GM19455 (cell line): ENCODE measurements around the gene ARHGAP26.
"Not testable (repeated sequence)": the region's sequence is repeated elsewhere in the genome, so short reads cannot be mapped to it uniquely, and the experiment has no call there.

Experiments used
- ATAC-seq: cut with Tn5 transposase; IDR thresholded peaks from one replicate; pipeline ENCODE4 v1.9.1; 2021; ENCODE audit not compliant: unreplicated experiment

ARHGAP26 gene

DNA sequence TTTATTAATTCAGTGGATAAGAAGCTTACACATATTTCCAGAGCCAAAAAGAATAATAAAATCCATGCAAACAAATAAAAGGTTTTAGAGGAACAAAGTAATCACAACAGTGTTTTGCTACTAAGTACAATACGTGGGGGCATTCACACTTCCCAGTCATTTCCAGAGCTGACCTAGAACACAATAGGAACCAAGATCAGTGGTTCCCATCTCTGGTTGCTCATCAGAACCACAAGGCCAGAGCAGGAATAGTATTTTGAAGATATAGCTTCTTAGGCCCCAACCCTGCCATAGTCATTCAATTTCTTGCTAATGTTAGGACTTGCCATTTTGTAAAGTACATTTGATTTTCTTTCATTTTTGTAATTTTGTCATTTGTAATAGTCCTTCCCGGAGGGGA is 417.9 kb downstream of the ARHGAP26 start:
- ATAC-seq, result no peak

DNA sequence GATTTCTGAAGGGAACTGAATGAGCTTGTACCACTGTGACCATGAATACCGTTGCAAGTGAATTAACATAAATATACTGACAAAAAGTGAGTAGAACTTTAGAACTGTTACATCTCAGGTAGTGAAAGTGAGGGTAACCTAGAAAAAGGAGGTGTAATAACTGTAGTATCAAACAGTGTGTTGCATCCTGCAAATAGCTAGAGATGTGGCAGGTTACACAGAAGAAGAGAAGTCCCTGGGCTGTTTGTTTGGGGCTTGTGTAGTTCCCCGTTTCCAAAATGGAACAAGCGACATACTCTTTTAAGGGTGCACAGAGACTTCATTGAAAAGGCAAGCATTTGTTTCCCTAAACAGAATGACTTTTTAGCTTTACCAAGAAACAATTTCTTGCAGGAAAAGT is 418.5 kb downstream of the ARHGAP26 start:
- no peak for ATAC-seq

DNA sequence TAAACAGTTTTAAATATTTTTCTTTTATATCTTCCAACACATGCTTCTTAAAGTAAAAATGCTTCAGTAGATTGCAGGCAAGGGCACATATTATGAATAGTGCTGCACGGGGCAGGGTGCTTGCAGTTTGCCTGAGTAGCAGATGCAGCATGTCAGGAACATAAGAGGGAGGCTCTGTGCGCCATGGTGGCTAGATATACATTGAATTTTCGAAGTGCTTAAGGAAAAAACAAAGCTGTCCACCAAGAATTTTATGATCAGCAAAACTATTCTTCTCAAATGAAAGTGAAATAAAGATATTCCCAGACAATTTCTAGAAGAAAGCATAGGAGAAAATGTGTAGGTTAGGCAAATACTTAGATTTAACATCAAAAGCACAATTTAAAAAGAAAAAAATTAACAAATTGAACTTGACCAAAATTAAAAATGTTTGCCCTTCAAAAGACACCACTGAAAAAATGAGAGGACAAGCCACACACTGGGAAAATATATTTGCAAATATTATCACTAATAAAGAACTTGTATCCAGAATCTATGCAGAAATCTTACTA is 420.2 kb downstream of the ARHGAP26 start:
- ATAC-seq, result no peak

DNA sequence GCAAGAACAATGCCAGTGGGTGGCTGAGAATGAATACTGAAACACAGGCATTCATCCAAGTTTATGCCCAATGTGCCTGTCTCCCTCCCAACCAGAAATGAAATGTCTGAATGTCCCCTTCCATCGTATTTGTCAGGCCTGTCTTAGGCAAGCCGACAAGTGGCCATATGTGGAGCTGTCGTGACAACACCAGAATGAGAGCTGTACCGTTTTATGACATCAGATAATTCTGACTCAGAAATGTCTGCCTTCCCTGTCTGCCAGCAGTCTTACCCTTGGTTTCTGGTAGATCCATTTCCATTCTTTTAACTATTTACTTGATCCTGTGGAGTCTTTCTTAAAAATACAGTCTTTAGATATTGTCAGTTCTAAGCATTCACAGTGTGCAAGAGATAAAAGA is 421.5 kb downstream of the ARHGAP26 start:
- ATAC-seq, result no peak

DNA sequence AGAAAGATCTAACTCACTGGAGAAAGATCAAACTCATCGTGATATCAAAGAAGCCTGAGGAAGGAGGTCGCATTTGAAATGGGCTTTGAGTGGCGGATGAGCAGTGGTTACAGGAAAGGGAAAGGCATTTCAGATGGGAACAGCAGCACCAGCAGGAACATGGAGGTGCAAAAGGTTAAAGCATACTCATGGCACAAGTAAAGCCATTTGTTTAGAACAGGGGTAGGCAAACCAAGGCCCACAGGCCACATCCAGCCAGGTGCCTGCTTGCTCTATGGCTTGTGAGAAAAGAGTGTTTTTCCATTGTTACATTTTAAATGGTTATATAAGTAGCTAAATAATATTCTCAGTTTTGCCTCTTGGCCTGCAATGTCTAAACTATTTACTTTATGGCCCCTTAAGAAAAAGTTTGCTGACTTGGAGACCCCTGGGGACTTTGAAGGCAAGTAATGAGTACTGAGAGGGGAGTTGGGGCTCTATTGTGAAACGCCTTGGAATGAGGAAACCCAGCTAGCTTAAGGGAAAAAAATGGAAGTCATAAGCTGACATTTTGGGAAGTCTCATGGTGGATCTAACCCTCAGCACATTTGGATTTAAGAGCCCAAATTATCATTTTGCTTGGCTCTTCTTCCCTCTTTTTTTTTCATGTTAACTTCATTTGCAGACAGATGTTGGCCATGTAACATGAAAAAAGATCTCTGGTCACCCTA is 422.2 kb downstream of the ARHGAP26 start:
- no peak for ATAC-seq

DNA sequence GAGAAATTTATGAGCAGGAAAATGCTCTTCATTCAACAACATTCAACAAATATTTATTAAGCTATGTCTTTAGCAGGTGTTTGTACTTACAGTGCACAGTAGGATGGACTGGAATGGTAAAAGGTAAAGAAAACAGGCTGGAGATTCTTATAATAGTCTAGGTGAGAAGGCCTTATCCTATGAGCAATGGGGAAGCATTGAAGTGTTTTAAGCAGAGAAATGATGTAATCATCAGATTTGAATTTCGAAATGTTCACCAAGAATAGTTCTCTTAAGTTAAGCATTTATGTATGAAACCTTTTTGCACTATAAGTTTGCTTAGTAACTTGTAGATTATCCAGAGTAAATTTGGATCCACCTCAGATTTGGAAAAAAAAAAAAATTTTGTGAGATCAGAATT is 424.0 kb downstream of the ARHGAP26 start:
- ATAC-seq, result no peak

DNA sequence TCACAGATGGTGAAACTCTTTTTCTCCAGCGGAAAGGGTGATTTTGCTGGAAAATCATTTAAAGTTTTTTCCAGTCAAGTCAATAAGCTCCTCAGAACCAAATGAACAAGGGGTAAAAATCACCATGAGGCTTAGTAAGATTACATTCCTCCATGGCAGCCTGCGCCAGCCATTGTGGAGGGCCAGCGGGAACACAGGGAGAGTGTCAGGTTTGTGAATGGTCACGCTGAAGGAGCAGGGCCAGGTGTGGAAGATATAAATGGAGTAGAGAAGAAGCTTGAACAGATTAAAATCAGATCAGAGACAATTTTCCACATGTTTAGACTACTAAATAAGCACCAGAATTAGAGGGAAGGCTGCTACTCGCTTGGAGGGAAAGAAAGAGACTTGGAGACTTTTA is 424.5 kb downstream of the ARHGAP26 start:
- no peak for ATAC-seq

DNA sequence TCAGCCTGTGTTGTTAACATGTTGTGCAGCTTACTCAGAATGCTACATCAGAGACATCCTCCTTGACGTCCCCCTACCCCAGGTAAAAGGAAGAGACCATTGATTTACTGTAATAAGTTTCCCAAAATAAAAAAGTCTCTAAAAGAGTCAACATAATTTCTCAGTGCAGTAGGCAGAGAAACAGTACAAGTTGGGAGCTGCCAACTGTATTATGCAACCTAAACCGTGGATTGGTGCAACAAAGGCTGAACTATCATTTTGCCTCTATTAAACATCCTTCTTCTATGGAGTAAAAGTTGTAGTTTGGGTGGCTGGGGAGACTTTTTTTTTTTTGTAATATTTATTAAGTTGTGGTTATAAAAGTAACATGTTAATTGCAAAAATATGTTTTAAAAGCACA is 425.3 kb downstream of the ARHGAP26 start:
- ATAC-seq, result no peak

DNA sequence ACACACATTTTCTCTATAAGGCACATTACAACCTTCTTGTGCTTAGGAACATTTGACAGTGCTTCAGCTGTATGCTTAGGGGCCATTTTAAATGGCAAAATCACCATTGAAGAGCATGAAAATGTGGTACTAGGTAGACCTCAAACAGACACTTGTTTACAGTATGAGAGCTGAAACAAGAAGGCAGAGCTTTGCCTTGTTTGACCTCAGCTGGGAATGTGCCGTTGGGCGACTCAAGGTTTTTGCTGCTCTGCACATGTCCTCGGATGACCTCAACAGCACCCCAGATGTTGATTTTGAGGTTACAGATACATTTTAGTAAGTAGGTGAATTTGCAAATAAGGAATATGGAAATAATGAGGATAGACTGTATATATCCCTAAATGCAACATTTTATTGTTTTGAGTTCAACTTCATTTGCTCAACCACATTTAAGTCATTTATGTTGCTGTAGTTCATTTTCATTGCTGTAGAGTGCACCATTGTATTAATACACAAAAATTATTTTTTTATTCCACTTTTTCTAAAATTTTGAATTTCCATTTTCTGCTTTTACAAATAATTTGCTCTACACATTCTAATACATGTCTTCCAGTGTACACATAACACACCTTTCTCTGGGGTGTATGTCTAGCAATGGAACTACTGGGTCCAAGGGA is 426.6 kb downstream of the ARHGAP26 start:
- no peak for ATAC-seq

DNA sequence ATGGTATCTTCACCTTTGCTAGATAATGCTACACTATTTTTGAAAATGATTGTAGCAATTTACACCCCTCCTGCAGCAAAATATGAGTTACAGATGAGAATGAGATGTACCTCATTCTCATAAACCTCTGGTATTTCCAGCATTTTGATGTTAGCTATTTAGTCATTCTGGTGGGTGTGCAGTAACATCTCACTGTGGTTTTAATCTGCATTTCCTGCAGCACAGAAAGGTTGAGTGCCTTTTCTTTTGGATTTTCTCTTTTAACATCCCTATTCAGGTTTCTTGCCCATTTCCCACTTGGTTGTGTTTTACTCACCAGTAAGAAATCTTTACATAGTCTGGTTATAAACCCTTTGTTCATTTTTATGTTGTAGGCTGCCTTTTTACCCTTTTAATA is 427.1 kb downstream of the ARHGAP26 start:
- ATAC-seq, result no peak

DNA sequence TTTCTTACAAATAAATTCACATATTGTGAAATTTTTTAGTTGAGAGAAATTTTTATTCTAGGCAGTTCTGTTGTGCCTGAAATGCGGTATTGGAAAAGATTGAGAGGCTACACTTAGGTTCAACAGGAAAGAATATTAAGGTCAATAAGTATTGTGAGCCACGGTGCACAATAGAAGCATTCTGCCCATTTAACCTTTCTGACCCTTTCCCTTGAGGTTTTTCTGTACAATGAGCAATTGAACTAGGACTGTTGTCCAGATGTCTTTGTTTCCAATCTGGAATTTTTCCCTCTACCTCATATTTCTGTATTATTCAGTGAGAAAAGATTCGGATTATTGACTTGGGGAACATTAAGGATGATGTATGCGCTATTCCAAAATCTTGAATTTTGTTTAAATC is 428.2 kb downstream of the ARHGAP26 start:
- ATAC-seq, result no peak

DNA sequence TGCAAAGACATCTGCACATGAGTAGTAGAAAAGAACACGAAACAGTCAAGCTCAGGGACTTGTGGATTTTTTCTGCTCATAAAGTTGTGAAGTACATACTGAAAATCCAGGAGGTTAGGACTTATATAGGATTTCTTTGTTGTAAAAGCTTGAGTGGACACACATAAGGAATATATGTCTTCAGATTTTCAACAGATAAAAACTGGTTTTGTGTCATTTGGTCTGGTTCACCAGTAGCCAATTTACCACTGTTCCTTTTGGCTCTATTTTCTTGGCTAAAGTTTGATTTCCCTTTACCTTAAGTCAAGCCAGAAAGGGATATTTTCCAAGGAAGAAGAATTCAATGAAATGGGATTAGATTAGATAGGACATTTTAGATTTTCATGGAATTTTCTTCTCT is 429.0 kb downstream of the ARHGAP26 start:
- ATAC-seq, result no peak

DNA sequence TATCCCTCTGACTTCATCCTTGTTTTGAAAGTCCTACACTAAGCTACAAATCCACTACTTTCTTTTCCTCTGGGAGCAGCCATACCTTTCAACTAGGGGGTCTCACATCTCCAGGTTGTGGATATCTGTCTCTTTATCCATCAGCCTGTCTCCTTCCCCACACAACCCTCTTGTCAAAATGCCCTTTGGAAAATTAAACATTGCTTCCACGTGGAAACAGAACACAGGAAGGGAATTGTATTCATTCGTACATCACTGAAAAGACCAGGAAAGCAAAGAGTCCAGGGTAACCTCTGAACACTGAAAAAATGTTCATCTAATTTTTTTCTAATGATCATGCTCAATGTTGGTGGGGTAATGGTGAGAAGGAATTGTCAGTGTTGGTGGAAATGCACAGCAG is 429.7 kb downstream of the ARHGAP26 start:
- ATAC-seq, result no peak

DNA sequence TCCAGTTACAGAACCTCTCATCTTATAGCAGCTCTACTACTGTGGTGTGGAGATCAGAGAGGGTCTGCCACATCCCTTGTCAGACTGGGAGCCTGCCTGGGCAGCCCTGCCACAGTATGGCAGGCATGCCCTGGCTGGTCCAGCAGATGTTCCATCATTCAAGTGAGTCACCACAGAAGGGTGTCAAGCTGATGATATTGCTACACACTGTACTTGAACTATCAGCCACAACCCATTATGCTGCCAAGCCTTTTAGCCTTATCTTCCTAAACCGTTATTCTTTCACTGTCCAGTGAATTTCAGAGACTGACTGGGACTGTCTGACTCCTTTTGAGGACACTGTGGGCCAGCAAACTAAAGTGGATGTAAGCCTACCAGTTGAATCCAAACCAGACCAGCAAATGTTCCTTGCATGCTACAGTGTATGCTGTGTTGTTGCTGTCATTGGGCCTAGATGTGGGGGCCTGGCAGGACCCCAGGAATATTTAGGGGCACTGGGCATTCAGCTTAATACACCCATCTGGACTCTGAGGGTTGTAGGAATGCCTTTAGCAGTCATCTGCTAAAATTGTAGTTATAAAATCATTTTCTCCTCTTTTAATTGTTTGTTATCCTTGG is 430.7 kb downstream of the ARHGAP26 start:
- ATAC-seq, result no peak

DNA sequence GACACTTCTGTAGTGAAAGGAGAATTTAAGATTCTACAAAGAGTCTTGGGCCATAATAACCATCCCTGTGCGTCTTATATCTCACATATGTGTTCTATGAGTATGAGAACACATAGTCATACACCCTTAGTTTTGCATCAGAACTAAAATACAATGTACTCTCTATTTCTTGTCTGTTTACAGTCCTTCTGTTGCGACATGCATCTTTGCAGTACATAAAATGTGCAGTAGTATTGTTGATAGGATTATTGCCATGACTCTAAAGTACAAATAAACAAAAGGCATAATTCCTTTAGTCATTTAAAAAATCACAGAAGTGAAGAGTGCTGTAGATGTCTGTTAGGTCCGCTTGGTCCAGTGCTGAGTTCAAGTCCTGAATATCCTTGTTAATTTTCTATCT is 431.4 kb downstream of the ARHGAP26 start:
- ATAC-seq, result no peak

DNA sequence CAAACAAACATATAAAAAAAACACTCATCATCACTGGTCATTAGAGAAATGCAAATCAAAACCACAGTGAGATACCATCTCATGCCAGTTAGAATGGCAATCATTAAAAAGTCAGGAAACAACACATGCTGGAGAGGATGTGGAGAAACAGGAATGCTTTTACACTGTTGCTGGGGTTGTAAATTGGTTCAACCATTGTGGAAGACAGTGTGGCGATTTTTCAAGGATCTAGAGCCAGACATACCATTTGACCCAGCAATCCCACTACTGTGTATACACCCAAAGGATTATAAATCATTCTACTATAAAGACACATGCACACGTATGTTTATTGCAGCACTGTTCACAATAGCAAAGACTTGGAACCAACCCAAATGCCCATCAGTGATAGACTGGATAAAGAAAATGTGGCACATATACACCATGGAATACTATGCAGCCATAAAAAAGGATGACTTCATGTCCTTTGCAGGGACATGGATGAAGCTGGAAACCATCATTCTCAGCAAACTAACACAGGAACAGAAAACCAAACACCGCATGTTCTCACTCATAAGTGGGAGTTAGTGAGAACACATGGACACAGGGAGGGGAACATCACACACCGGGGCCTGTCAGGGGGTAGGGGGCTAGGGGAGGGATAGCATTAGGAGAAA is 433.3 kb downstream of the ARHGAP26 start:
- not testable (repeated sequence) for ATAC-seq

DNA sequence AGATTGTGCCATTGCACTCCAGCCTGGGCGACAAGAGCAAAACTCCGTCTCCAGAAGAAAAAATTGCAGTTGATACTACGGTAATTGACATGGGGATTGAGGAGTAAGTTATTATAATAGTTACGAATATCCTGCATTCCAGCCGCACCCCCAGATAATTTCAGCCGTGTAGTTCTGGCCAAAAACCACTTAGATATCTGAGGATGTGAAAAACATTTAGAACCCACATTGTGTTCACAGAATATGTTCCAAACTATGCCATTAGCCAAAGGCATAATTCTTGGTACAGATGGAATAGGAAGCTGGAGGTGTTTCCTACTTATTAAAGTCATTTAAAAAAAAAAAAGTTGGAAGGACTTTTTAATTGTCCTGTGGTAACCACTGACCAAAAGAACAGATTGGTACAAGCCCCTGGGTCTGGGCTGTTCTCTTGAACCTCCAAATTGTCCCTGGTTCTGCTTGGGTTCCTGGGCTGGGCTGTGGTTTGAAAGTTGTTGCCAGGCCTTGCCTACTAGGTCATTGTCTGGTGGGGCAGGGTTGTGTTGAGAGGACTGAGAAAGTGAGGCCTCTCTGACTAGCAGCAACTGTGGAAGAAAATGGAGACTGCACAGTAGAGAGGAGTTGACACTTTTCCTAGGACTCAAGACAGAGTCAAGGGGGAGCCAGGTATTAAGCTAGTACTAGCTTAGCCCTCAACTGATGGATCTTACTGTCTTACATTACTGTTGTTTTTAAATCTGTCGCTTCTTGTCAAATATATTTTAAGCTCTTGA is 434.5 kb downstream of the ARHGAP26 start:
- no peak for ATAC-seq

DNA sequence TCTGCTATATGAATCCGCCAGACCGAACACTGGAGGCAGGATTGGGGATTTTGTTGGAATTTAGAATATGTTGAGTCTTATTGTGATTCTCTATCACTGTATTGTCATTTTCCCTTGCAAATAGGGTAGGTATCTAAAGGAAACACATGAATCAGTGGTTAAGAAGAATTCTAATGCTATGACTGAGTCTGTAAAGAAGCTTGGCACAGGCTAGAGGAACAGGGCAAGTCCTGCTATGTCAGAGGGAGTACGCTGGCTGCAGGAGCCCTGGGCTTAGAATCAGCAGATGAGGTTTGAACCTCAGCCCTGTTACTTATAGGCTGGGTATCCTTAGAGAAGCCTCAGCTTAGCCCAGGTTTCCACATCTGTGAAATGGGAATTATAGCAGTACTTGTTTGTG is 435.2 kb downstream of the ARHGAP26 start:
- ATAC-seq, result no peak

DNA sequence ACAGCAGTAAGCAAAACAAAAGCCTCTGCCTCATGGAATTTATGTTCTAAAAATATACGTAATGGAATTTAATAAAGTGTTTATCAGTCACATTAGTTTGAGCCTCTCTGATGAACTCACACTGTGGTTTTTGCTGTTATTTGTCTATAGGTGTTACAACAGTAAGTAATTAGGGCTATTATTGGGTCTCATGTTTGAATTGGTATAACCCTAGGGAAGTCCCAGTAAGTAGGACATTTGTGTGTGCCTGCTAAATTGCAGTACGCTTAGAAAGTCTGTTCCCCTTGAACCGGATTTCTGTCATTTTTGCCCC is 435.7 kb downstream of the ARHGAP26 start:
- ATAC-seq, result no peak

DNA sequence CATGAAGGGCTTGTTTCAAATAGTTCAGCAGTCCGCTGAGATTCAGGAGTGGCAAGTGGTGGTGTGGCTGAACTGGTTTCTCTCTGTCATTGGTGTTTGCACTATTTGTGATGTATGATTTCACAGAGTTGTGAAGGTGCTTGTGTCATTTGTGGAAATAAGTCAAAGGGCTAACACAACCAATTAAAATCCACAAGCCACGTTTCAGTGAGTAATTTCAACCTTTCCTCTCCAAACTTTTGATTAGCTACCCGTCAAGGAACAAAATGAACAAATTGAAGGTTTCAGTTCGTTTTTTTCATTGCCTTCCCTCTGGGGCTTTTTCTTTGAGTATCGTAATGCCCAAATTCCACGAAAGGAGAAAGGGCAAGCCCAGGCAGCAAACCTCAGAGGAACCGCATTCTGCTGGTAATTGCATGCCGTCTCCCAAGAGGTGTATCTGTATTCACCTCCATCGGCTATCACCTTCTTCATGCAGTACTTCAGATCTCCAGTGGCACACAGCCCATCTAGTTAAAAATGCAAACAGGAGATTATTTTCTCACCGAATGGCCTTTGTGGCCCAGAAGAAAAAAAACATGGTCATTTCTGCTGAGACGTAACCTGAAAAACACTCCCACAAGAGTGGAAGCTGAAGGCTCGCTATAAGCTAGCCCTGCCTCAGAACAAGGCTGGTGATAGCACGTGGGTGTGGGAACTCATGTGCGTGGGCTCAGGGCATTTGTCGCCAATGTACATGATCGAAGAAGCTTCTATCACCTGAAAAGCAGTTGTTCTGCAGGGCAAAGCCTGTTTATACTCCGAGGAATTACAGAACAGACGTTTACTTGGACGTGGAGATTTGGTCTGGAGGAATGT is 436.2 kb downstream of the ARHGAP26 start:
- ATAC-seq, result peak; percentile 44
